CD14-positive monocyte (primary cell): Measurements from ENCODE around the gene AATK. TPM values are rescaled to one million over a fixed set of nuclear protein-coding genes. Genes with fewer than 3 reads are reported as not detected.
A peak's percentile ranks its signal among the peaks of the same experiment; 100 is the strongest.

Experiments used
- DNase-seq, 3 donors: peaks; one replicate each; pipeline ENCODE4 v3.0.0-alpha.2; 2011 to 2022
- H2AFZ ChIP-seq: 2 replicates; pipeline ENCODE4 v1.6.0; 2012; ENCODE audit warnings: mild to moderate bottlenecking, low read depth, low read length, inconsistent platforms; ENCODE audit not compliant: insufficient read depth, poor library complexity, severe bottlenecking
- H3K27ac ChIP-seq, 2 donors: 1 replicate in 1 of 2; 2 replicates in 1 of 2; pipeline ENCODE4 v1.5.1; 2012 to 2013; ENCODE audit warnings: low read length in 2 of 2, control low read depth in 1 of 2, inconsistent platforms in 1 of 2, low read depth in 1 of 2, mild to moderate bottlenecking in 1 of 2
- H3K27me3 ChIP-seq, 2 donors: one replicate each; pipeline versions ENCODE4 v1.6.0 to v1.6.1; 2011 to 2013; ENCODE audit warnings: low read length in 2 of 2; ENCODE audit not compliant: control insufficient read depth in 2 of 2, insufficient read depth in 2 of 2
- H3K36me3 ChIP-seq, 2 donors: replicated peaks in 1 of 2; 1 replicate in 1 of 2; 2 replicates in 1 of 2; pipeline versions ENCODE4 v1.5.1 to v1.6.1; 2012 to 2013; ENCODE audit warnings: low read length in 2 of 2, control low read depth in 1 of 2, inconsistent platforms in 1 of 2, mild to moderate bottlenecking in 1 of 2; ENCODE audit not compliant: insufficient read depth in 2 of 2, control insufficient read depth in 1 of 2
- H3K4me1 ChIP-seq, 2 donors: 1 replicate in 1 of 2; 2 replicates in 1 of 2; pipeline versions ENCODE4 v1.5.1 to v1.6.1; 2012 to 2013; ENCODE audit warnings: low read length in 2 of 2, control low read depth in 1 of 2, inconsistent platforms in 1 of 2, mild to moderate bottlenecking in 1 of 2, moderate library complexity in 1 of 2; ENCODE audit not compliant: insufficient read depth in 2 of 2, control insufficient read depth in 1 of 2
- H3K4me2 ChIP-seq: replicated peaks from 2 replicates; pipeline ENCODE3; 2012; ENCODE audit warnings: low read length, moderate library complexity, mild to moderate bottlenecking; ENCODE audit not compliant: poor library complexity, severe bottlenecking; ENCODE audit errors: extremely low read depth
- H3K4me3 ChIP-seq, 3 experiments: fragments of 200-600 bp in 1 of 3; sonication (generic) in 1 of 3; replicated peaks in 1 of 3; 1 replicate in 2 of 3; 2 replicates in 1 of 3; pipeline ENCODE4 v1.5.1; 2011 to 2013; ENCODE audit warnings: low read length in 3 of 3, mild to moderate bottlenecking in 3 of 3, control low read depth in 2 of 3, low read depth in 2 of 3, inconsistent platforms in 1 of 3, moderate library complexity in 1 of 3
- H3K79me2 ChIP-seq: 2 replicates; pipeline ENCODE4 v1.6.0; 2012; ENCODE audit warnings: mild to moderate bottlenecking, control low read depth, inconsistent platforms, low read length, moderate library complexity; ENCODE audit not compliant: insufficient read depth
- H3K9ac ChIP-seq: 2 replicates; pipeline ENCODE4 v1.6.0; 2017; ENCODE audit warnings: low read length, mild to moderate bottlenecking; ENCODE audit not compliant: insufficient read depth, poor library complexity, severe bottlenecking
- H3K9me3 ChIP-seq, 2 donors: replicated peaks in 1 of 2; 1 replicate in 1 of 2; 2 replicates in 1 of 2; pipeline versions ENCODE4 v1.5.1 to v1.6.1; 2012 to 2013; ENCODE audit warnings: low read length in 2 of 2, control low read depth in 1 of 2; ENCODE audit not compliant: control insufficient read depth in 1 of 2, insufficient read depth in 1 of 2
- H4K20me1 ChIP-seq: 2 replicates; pipeline ENCODE4 v1.6.0; 2012; ENCODE audit warnings: mild to moderate bottlenecking, low read length, control low read depth, moderate library complexity; ENCODE audit not compliant: insufficient read depth
- H3K27ac Mint-ChIP-seq, 7 donors: one replicate each; pipeline ENCODE4 v1.8.0; 2020; ENCODE audit warnings: mild to moderate bottlenecking in 7 of 7, mixed read lengths in 7 of 7, moderate library complexity in 6 of 7, inconsistent platforms in 2 of 7
- H3K27me3 Mint-ChIP-seq, 3 donors: one replicate each; pipeline ENCODE4 v1.8.0; 2021 to 2022; ENCODE audit warnings: low read depth in 3 of 3, mild to moderate bottlenecking in 3 of 3, mixed read lengths in 3 of 3, moderate library complexity in 3 of 3, inconsistent platforms in 1 of 3
- H3K36me3 Mint-ChIP-seq, 2 donors: one replicate each; pipeline ENCODE4 v1.8.0; 2020; ENCODE audit warnings: mixed read lengths in 2 of 2, inconsistent platforms in 1 of 2, mild to moderate bottlenecking in 1 of 2
- H3K4me1 Mint-ChIP-seq: one replicate; pipeline ENCODE4 v1.8.0; 2020; ENCODE audit warnings: mild to moderate bottlenecking, mixed read lengths
- H3K4me3 Mint-ChIP-seq, 2 donors: one replicate each; pipeline ENCODE4 v1.8.0; 2020; ENCODE audit warnings: mild to moderate bottlenecking in 2 of 2, mixed read lengths in 2 of 2, moderate library complexity in 1 of 2
- H3K9me3 Mint-ChIP-seq, 7 donors: one replicate each; pipeline ENCODE4 v1.8.0; 2020 to 2022; ENCODE audit warnings: mixed read lengths in 7 of 7, mild to moderate bottlenecking in 6 of 7, moderate library complexity in 6 of 7, inconsistent platforms in 2 of 7
- CTCF ChIP-seq: fragments of 200-600 bp; IDR thresholded peaks from one replicate; pipeline ENCODE4 v1.8.0; 2022; ENCODE audit warnings: antibody characterized with exemption, mild to moderate bottlenecking
- WGBS: methylation state at CpG from one replicate; pipeline ENCODE4 v1.1.5; 2013; ENCODE audit warnings: missing lambda C conversion rate; ENCODE audit not compliant: insufficient coverage; 5-methylcytosine and 5-hydroxymethylcytosine counted together
- intact Hi-C, 2 donors: fragments of 100-400 bp; cut with micrococcal nuclease; formaldehyde crosslinking; loops; one replicate each; pipeline versions ENCODE4 v1.15.0 to v1.15.1; 2023
- polyA plus RNA-seq, 3 donors: library from polyadenylated mRNA; depleted of rRNA in 1 of 3; unstranded in 2 of 3; stranded (reverse) in 1 of 3; fragments of 300-500 nt in 2 of 3; fragments of >200 nt in 1 of 3; fragmentation: Illumina TruSeq in 2 of 3; gene quantifications; 1 replicate in 2 of 3; 2 replicates in 1 of 3; pipeline ENCODE4 v1.2.3, GENCODE V29; 2012 to 2021

Gene AATK
- polyA plus RNA-seq, 3 donors = 0.93 to 15.3 (median 2.0) TPM

- intact Hi-C loops = no loop called here
- H2AFZ ChIP-seq = no peak overlapping the region
- DNase-seq = no peak
- H3K36me3 Mint-ChIP-seq = peaks cover 0 to 4% of the 10 kb centered on the region in 2 donors
- H3K4me3 ChIP-seq = no peak overlapping the region
- WGBS = 43% methylated on average over 13 of the region's 15 CpGs
- H3K27ac ChIP-seq = no peak overlapping the region
- peaks cover 2% of the 10 kb centered on the region for H3K4me1 Mint-ChIP-seq
- H3K36me3 ChIP-seq = no peaks in the 10 kb centered on the region
- no peak overlapping the region for H3K4me2 ChIP-seq
- H3K9ac ChIP-seq = no peak overlapping the region
- H3K27me3 Mint-ChIP-seq = peaks cover 13 to 29% (median 17%) of the 10 kb centered on the region in 3 donors
- peaks cover 0 to 7% (median 0%) of the 10 kb centered on the region in 7 donors for H3K9me3 Mint-ChIP-seq
- TF ChIP-seq CTCF = no peak
- peak overlapping the region in 1 of 2 donors; percentile 55 for H3K4me3 Mint-ChIP-seq
- H3K9me3 ChIP-seq = peaks cover 0 to 3% of the 10 kb centered on the region in 2 donors
- no peaks in the 10 kb centered on the region for H3K79me2 ChIP-seq
- no peaks in the 10 kb centered on the region for H3K4me1 ChIP-seq
- peaks cover 0 to 20% of the 10 kb centered on the region in 2 donors for H3K27me3 ChIP-seq
- peak overlapping the region in 1 of 7 donors; percentile 4 for H3K27ac Mint-ChIP-seq
- H4K20me1 ChIP-seq = no peaks in the 10 kb centered on the region
Measured at GRCh38 chr17:81184555-81184954, 18.5 kb upstream of the AATK start.

- peaks cover 0 to 7% (median 0%) of the 10 kb centered on the region in 7 donors for H3K9me3 Mint-ChIP-seq
- Histone ChIP-seq H3K4me3 (no peak overlapping the region), H2AFZ (no peak overlapping the region), H3K4me1 (no peaks in the 10 kb centered on the region), H4K20me1 (no peaks in the 10 kb centered on the region), H3K27ac (no peak overlapping the region), H3K9me3 (peaks cover 0 to 3% of the 10 kb centered on the region in 2 donors), H3K9ac (no peak overlapping the region), H3K27me3 (peaks cover 0 to 20% of the 10 kb centered on the region in 2 donors), H3K79me2 (no peaks in the 10 kb centered on the region), H3K36me3 (no peaks in the 10 kb centered on the region), H3K4me2 (no peak overlapping the region)
- DNase-seq = no peak
- intact Hi-C loops = no loop called here
- TF ChIP-seq CTCF = no peak
- no peak overlapping the region for H3K27ac Mint-ChIP-seq
- WGBS = 97% methylated on average over 10 of the region's 11 CpGs
- peaks cover 2% of the 10 kb centered on the region for H3K4me1 Mint-ChIP-seq
- no peaks in the 10 kb centered on the region for H3K36me3 Mint-ChIP-seq
- H3K4me3 Mint-ChIP-seq = peak overlapping the region in 1 of 2 donors; percentile 55
- H3K27me3 Mint-ChIP-seq = peaks cover 13 to 29% (median 17%) of the 10 kb centered on the region in 3 donors
Measured at GRCh38 chr17:81183807-81184206, 17.8 kb upstream of the AATK start.
